ENCODE data around the gene NPTN.

NPTN gene

GRCh38 chr15:73518180-73518862, 114.9 kb downstream of the NPTN start:
- DNase-seq (ENCODE audit: low read depth): no peak

GRCh38 chr15:73517566-73517965, 115.6 kb downstream of the NPTN start:
- DNase-seq (ENCODE audit: low read depth): no peak

GRCh38 chr15:73515527-73515926, 117.7 kb downstream of the NPTN start:
- DNase-seq (ENCODE audit: low read depth): no peak
